Epithelial cell of esophagus (primary cell): Measurements from ENCODE around the gene FEZ2.
A peak's percentile ranks its signal among the peaks of the same experiment; 100 is the strongest.

Experiments
- DNase-seq: peaks from one replicate; pipeline ENCODE4 v3.0.0; 2010; ENCODE audit warnings: low read depth
- H3K4me3 ChIP-seq: 2 replicates; pipeline ENCODE4 v1.5.1; 2011; ENCODE audit warnings: mild to moderate bottlenecking, low read length, control low read depth
- CTCF ChIP-seq: IDR thresholded peaks from 2 replicates; pipeline ENCODE4 v1.5.1; 2011; ENCODE audit warnings: low read depth, mild to moderate bottlenecking, low read length, control low read depth, inconsistent platforms; ENCODE audit not compliant: insufficient read depth; ENCODE audit errors: missing control alignments

FEZ2 gene

GRCh38 chr2:36512705-36513104, 85.3 kb downstream of the FEZ2 start:
- no peak for DNase-seq
- TF ChIP-seq CTCF, result no peak
- H3K4me3 ChIP-seq, result no peak overlapping the region

- no peak for TF ChIP-seq CTCF
- H3K4me3 ChIP-seq, result no peak overlapping the region
- no peak for DNase-seq
Measured at GRCh38 chr2:36511858-36512603, 85.9 kb downstream of the FEZ2 start.

GRCh38 chr2:36509075-36509474, 88.9 kb downstream of the FEZ2 start:
- no peak for TF ChIP-seq CTCF
- DNase-seq, result no peak
- H3K4me3 ChIP-seq, result no peak overlapping the region

DNA sequence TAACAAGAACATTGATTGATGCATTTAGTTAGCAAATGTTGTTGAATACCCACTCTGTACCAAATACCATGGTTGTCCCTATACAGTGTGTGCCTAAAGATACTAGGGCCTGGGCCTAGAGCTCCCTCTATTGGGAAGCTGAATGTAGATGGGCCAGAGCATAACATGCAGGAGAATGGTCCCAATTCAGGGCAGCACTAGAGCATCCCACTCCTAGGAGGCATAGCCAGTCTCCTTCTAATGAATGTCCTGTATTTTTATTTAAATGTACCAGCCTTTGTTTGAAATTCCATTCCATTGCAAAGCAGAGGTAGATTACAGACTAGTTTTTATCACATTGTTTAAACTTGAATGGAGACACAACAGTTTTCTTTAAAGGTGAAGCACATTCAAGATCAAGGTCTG, 90.6 kb downstream of the FEZ2 start:
- peak; percentile 93 for TF ChIP-seq CTCF
- peak; percentile 65 for DNase-seq
- H3K4me3 ChIP-seq, result no peak overlapping the region
